GM13977 (cell line): Measurements from ENCODE around the gene UBTD2.

Experiments used
- DNase-seq: peaks from one replicate; pipeline ENCODE4 v3.0.0; 2012; ENCODE audit warnings: low spot score
- CTCF ChIP-seq: IDR thresholded peaks from 2 replicates; pipeline ENCODE4 v1.5.1; 2012; ENCODE audit warnings: mild to moderate bottlenecking, control low read depth; ENCODE audit not compliant: insufficient read depth; ENCODE audit errors: extremely low read depth, missing control alignments
- in situ Hi-C: fragments of 300-500 bp; cut with MboI; formaldehyde crosslinking; loops from one replicate; pipeline ENCODE4 v1.12.0; 2022; ENCODE audit warnings: low sequenced_read_pairs, low pct_unique_long_range_greater_than_20kb, mixed read lengths, inconsistent platforms; ENCODE audit not compliant: unreplicated experiment

Gene UBTD2

GRCh38 chr5:172168311-172168710 lies 115.3 kb downstream of the UBTD2 start:
- TF ChIP-seq CTCF: no peak
- in situ Hi-C loops: no loop called here
- DNase-seq: no peak

DNA sequence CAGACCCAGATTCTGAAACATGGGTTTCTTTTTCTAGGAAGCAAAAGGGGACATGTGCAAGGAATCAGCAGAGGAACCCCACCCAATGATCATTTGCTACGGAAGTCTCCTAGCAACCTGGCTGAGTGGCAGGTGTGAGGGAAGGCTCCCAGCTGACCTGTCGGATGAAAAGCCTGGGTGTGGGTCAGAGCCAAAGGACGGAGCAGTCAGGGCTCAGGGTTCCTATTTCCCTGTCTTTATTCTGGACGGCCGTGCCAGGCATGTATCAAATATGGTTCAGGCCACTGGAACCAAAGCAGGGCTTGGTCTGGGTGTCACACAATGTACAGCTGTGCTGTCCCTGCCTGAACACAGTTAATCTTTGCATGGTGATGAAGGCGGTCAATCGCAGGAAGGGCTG lies 115.7 kb downstream of the UBTD2 start:
- no peak for DNase-seq
- TF ChIP-seq CTCF: no peak

DNA sequence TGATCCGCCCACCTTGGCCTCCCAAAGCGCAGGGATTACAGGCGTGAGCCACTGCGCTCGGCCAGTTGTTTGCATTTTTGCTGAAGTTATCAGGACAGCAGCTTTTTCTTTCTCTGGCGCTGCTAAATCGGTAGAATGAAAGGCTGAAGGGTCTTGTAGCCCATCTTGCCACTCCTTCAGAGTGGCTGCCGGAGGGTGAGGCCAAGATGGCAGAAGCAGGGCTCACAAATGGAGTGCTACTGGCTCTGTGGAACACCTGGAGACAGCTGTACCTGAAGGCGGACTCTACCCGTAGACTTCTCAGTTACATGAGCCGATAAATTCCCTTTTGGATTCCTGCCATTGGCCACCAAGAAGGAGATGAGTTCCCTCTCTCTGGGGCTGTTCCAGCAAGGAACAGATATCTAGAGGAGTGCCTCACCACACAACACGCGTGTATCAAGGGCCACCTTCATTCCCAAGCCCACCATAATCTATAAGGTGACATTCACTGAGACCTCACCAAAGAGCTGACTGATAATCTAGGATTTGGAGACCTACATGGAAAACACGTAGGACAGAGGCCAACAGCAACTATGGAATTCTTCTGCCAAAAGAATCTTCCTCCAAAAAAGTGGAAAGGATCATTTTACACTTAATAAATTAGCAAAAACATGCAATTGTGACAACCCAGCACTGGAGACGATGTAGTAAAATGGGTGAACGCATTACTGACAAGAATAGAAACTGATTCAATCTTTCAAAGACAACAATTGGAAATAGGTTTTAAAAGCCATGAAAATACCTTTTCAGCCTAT lies 117.3 kb downstream of the UBTD2 start:
- TF ChIP-seq CTCF: no peak
- no peak for DNase-seq
- in situ Hi-C loops: no loop called here

More for the DNA sequence above, 115.7 kb downstream of the UBTD2 start:
- in situ Hi-C loops: no loop called here

GRCh38 chr5:172165465-172165864 lies 118.1 kb downstream of the UBTD2 start:
- in situ Hi-C loops: no loop called here
- no peak for TF ChIP-seq CTCF
- no peak for DNase-seq

DNA sequence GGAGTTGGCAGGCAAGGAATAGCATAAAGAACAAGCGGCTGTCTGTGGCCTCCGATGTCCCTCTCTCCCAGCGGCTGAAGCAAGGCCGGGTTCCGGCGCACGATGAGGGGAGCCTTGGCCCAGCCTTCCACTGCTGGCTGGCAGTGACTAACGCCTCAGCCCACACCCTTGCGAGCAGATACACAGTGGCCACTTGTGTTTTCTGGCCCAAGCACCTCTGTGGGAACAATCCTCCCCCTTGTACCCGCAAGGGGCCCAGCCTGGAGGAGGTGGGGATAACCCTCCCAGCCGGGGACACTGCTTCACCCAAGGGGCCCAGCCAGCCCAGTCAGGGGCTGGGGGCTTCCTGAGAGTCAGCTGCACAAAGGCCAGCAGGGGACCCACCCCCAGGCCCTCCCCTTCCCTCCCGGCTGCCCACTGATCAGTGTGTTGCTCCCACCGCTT lies 118.8 kb downstream of the UBTD2 start:
- TF ChIP-seq CTCF: no peak
- in situ Hi-C loops: no loop called here
- no peak for DNase-seq

- in situ Hi-C loops: no loop called here
- TF ChIP-seq CTCF: no peak
- no peak for DNase-seq
Observed at GRCh38 chr5:172163346-172163745, 120.2 kb downstream of the UBTD2 start.
